GM18907 (cell line): ENCODE results near the gene UTP25.
A peak's percentile ranks its signal among the peaks of the same experiment; 100 is the strongest.

Experiments used
- ATAC-seq: cut with Tn5 transposase; IDR thresholded peaks from one replicate; pipeline ENCODE4 v1.9.1; 2021; ENCODE audit warnings: mild to moderate bottlenecking, moderate library complexity; ENCODE audit not compliant: unreplicated experiment

The UTP25 gene

GRCh38 chr1:209838537-209838936, 10.8 kb downstream of the UTP25 start:
- no peak for ATAC-seq

- no peak for ATAC-seq
Measured at GRCh38 chr1:209839875-209840546, 12.2 kb downstream of the UTP25 start.

DNA sequence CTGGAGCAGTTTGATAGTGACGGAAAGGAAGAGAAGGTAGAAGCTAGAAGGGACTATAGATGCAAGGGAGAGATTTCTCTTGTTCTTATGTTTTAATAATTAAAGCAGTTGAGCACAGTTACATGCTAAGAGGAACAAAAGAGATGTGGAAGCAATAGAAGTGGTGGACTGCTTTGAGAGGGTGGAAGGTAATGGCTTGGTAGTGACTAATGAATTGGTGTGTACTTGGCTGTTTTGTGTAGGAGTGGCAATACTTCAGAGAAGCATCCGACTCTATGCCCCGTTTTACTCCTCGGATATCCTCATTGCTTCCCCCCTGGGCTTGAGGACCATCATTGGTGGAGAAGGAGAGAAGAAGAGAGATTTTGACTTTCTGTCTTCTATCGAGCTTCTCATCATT, 12.8 kb downstream of the UTP25 start:
- ATAC-seq = no peak

- ATAC-seq = no peak
Measured at GRCh38 chr1:209844695-209845407, 17.1 kb downstream of the UTP25 start.

- no peak for ATAC-seq
Measured at GRCh38 chr1:209845408-209845725, 17.6 kb downstream of the UTP25 start.

DNA sequence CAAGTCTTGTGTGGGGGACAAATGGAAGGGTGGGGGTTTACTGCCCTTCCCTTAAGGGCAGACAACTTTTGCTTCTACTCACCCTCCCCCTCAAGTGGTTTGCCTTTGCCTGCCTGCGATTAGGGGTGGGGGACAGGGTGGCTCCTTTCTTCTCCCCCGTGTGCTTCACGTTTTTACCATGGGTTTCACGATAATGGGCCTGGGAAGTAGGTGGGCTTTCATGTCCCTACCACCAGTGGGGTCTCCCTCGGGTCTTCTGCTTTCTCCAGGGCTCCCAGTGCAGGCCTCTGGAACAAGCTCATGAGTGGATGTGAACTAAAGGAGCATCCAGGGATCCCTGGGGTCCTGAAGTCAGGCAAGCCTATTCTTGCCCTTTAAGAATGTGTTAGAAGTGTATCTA, 21.6 kb downstream of the UTP25 start:
- no peak for ATAC-seq

DNA sequence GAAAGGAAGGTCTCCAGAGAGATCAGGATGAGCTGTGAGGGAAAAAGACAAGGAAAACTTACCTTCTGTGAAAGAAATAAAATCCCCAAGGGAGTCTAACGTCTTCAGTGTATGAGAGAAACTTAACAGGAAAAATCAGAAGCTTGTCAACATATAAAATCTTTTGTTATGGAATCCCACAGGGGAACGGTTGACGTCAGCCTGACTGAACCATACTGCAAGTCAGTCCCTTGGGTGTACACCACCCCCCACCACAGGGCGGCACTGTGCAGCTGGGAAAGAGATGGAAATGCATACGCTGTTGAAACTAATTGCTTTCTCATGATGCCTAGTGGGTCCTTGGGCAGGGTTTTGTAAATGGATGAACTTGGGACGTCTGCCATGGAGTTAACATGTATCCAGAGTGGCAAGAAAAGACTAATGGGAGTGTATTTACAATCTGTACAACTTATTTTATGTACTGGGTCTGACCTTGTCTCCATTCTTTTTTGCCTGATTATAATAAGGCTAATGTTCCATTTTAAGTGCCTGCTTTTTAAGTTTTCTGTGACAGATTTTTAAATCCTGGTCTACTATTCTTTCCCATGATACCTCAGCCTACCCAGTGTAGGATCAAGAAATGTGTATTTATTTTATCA, 22.7 kb downstream of the UTP25 start:
- no peak for ATAC-seq

GRCh38 chr1:209853676-209854075, 25.9 kb downstream of the UTP25 start:
- ATAC-seq = no peak

GRCh38 chr1:209854196-209854595, 26.4 kb downstream of the UTP25 start:
- ATAC-seq = no peak

GRCh38 chr1:209855006-209855405, 27.2 kb downstream of the UTP25 start:
- ATAC-seq = no peak

- no peak for ATAC-seq
Measured at GRCh38 chr1:209855623-209856022, 27.9 kb downstream of the UTP25 start.

- no peak for ATAC-seq
Measured at GRCh38 chr1:209858561-209859103, 30.9 kb downstream of the UTP25 start.

GRCh38 chr1:209860293-209860881, 32.6 kb downstream of the UTP25 start:
- peak; percentile 90 for ATAC-seq

GRCh38 chr1:209861242-209861641, 33.5 kb downstream of the UTP25 start:
- ATAC-seq = no peak

- no peak for ATAC-seq
Measured at GRCh38 chr1:209862391-209863356, 34.9 kb downstream of the UTP25 start.

DNA sequence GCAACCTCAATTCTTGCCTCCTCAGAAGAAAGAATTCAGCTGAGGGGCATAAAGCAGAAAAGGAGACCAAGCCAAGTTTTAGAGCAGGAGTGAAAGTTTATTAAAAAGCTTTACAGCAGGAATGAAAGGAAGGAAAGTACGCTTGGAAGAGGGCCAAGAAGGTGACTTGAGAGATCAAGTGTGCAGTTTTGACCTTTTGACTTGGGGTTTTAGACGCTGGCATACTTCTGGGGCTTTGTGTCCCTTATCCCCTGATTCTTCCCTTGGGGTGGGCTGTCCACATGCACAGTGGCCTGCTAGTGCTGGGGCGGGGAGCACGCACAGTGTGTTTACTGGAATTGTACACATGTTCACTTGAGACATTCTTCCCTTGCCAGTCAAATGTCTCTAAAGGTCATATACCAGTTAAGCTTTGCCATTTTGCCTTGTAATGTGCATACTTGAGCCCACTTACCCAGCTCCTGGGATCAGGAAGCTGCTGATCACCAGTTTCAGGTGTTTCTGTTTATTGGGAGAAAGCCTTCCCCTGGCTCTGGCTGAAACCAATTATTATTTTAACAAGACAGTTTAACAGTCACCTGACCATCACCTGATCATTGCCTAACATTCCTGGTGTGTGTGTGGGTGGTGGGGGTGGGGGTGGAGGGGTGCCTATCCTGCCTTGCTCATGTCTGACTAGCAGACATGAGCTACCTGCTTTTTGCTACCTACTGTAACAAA, 36.2 kb downstream of the UTP25 start:
- no peak for ATAC-seq

DNA sequence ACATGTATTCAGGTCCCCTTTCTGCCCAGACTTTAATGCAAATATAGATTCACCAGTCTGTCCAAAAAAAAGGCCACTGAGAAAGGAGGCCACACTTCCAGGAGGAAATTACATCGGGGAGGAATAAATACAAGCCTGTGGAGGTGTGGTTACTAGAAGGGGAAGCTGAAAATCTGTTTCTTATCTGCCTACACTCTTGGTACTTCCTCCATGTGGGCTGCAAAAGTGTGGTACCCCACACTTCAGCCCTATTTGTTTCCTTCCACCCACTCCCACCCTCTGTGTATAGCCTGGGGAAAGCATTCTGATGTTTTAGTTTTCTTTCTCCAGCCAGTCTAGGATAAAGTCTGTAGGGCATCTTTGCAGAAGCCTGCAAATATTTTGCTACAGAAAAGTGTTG, 38.4 kb downstream of the UTP25 start:
- no peak for ATAC-seq

DNA sequence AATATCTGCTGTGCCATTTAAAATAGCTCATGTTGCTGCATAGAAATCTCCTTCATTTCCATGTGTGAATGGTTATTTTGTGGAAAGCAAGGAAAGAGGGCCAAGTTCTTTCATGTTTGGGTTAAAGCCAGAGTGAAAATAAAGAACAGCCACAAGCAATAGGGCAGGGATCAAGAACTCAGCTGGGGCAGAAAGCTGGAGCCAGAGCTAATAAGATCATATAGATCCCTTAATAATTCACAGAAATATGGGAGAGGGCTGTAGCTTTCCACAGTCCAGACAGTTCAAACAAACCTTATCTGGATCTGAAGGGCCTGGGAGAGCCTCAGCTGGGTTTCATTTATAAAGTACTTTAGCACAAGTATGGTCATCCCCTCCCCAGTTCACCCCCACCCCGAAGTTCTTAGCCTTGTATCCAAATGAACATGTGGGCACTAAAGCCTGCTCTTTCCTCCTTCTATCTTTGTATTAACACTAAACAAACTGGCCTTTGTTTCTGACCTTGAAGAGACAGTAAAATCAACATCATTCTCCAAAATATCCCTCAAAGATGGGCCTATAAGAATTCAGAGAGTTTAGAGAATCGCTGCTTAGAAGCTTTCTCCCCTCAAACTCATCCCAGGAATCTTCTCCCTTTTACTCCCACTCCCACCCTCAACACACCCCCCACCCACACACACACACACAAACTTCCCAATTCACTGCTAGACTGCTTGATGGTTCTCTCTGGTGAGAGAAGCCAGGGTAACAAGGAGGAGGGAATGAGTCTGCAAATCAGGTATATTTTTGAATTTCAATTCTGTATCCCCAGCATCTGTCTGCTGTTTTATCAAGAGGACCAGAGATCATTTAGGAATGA, 41.7 kb downstream of the UTP25 start:
- no peak for ATAC-seq
